ENCODE data around the gene TSC2. TPM values are rescaled to one million over a fixed set of nuclear protein-coding genes. Genes with fewer than 3 reads are reported as not detected.
"Not testable (repeated sequence)": the region's sequence is repeated elsewhere in the genome, so short reads cannot be mapped to it uniquely, and the experiment has no call there.

The TSC2 gene
- total and polyA plus RNA-seq, 5 donors from 2014 or later, result 22.7 to 133 (median 26.6) TPM

DNA sequence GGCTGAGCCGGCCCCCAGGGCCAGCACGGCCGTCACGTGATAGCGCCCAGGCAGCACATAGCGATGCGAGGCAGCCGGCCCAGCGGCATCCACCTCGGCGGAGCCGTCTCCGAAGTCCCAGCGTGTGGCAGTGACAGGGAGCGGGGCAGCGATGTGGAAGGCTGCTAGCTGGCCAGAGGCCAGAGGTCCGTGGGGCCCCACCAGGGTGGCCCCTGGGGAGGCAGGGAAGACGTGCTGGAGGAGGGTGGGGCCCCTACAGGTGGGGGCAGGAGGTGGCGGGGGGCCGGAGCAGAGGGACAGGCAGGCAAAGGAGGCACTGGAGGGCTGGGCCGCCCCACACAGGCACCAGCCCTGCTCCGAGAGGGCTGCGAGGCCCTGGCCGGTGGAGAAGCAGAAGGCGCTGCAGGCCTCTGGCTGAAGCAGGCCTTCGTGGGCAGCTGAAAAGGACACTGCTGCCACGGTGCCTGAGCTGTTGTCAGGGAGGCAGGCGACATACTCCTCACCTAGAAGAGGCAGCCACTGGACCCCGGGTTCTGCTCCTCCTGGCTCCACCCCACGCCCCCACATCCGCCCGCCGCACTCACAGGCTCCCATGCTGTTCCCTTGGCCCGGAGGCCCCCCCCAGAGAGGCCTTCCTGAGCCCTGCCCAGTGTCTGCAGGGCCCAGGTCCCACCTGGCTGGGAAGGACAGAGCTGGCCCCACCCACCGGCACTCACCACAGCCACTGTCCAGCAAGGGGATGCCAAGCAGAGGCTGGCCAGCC lies 70.4 kb downstream of the TSC2 start:
- not testable (repeated sequence) for H3K9me3 ChIP-seq (ENCODE audit: control insufficient read depth in 2 of 2, low read length in 2 of 2); H3K27ac ChIP-seq (ENCODE audit: insufficient read depth, low read length, poor library complexity, severe bottlenecking); H3K4me3 Mint-ChIP-seq; H3K4me1 Mint-ChIP-seq; H3K4me1 ChIP-seq (ENCODE audit: control insufficient read depth, insufficient read depth, low read length, poor library complexity, severe bottlenecking); H3K4me3 ChIP-seq (ENCODE audit: low read depth, low read length); ATAC-seq (ENCODE audit: low read depth in 2 of 2); H3K36me3 Mint-ChIP-seq; H3K27me3 Mint-ChIP-seq; DNase-seq; H3K27ac Mint-ChIP-seq; H3K36me3 ChIP-seq (ENCODE audit: control insufficient read depth, insufficient read depth, low read length); H3K9me3 Mint-ChIP-seq; H3K27me3 ChIP-seq (ENCODE audit: control insufficient read depth, insufficient read depth, low read length)

DNA sequence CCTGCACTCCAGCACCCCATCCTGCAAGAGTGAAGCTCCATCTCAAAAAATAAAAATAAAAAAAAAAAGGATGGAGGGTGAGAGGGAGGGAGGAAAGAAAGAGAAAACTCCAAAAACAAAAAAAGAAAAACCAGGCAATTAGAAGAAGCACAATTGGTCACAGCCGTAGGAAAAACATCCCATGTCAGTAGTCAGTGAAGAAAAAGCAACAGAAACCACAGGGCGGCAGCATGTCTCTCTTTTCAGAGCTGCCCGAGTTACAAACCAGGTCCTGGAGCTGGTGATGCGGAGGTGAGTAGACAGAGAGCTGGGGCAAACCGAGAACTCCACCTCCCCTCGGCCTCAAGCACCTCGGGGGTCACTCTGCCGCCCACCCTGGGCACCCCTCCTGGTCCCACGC lies 73.5 kb downstream of the TSC2 start:
- not testable (repeated sequence) for H3K27ac ChIP-seq (ENCODE audit: insufficient read depth, low read length, poor library complexity, severe bottlenecking); H3K4me3 ChIP-seq (ENCODE audit: low read depth, low read length); H3K9me3 ChIP-seq (ENCODE audit: control insufficient read depth in 2 of 2, low read length in 2 of 2); H3K9me3 Mint-ChIP-seq; H3K27me3 Mint-ChIP-seq; H3K36me3 Mint-ChIP-seq; H3K4me1 ChIP-seq (ENCODE audit: control insufficient read depth, insufficient read depth, low read length, poor library complexity, severe bottlenecking); H3K36me3 ChIP-seq (ENCODE audit: control insufficient read depth, insufficient read depth, low read length); H3K27me3 ChIP-seq (ENCODE audit: control insufficient read depth, insufficient read depth, low read length)
- peak overlapping the region in 1 of 3 donors; percentile 84 for H3K27ac Mint-ChIP-seq
- H3K4me1 Mint-ChIP-seq, result peaks cover 0 to 17% (median 1%) of the 10 kb centered on the region in 4 donors
- peak overlapping the region in 2 of 4 donors; percentile 51 to 58 for H3K4me3 Mint-ChIP-seq
- peak in 2 of 3 donors; percentile 28 to 35 for DNase-seq
- ATAC-seq (ENCODE audit: low read depth in 2 of 2), result peak; percentile 52 to 54

DNA sequence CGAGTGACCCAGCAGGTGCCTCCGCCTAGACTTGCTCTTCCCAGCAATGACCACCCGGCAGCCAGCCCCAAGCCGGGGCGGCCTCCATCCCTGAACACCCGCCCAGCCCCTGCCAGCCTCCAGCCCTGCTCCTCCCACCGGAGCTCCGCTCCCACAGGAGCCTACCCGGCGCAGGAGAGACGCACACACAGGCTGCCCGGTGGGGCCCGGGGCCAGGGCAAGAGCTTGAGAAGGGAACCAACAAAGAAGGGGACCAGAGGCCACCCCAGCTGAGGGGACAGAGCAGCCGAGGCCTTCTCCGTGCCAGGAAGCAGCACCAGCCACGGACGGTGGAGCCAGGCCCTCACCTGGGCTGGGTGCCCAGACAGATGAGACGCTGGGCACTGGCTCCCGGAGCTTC lies 74.1 kb downstream of the TSC2 start:
- peaks cover 0 to 20% (median 2%) of the 10 kb centered on the region in 4 donors for H3K4me1 Mint-ChIP-seq
- no peak overlapping the region for H3K4me3 Mint-ChIP-seq
- no peak for ATAC-seq (ENCODE audit: low read depth in 2 of 2)
- DNase-seq, result no peak
- H3K9me3 Mint-ChIP-seq, result no peaks in the 10 kb centered on the region
- H3K27me3 Mint-ChIP-seq, result no peaks in the 10 kb centered on the region
- H3K36me3 Mint-ChIP-seq, result no peaks in the 10 kb centered on the region
- H3K27me3 ChIP-seq (ENCODE audit: control insufficient read depth, insufficient read depth, low read length), result no peaks in the 10 kb centered on the region
- H3K27ac Mint-ChIP-seq, result no peak overlapping the region
- H3K27ac ChIP-seq (ENCODE audit: insufficient read depth, low read length, poor library complexity, severe bottlenecking), result no peak overlapping the region
- no peaks in the 10 kb centered on the region for H3K9me3 ChIP-seq (ENCODE audit: control insufficient read depth in 2 of 2, low read length in 2 of 2)
- H3K36me3 ChIP-seq (ENCODE audit: control insufficient read depth, insufficient read depth, low read length), result no peaks in the 10 kb centered on the region
- no peaks in the 10 kb centered on the region for H3K4me1 ChIP-seq (ENCODE audit: control insufficient read depth, insufficient read depth, low read length, poor library complexity, severe bottlenecking)
- H3K4me3 ChIP-seq (ENCODE audit: low read depth, low read length), result no peak overlapping the region

DNA sequence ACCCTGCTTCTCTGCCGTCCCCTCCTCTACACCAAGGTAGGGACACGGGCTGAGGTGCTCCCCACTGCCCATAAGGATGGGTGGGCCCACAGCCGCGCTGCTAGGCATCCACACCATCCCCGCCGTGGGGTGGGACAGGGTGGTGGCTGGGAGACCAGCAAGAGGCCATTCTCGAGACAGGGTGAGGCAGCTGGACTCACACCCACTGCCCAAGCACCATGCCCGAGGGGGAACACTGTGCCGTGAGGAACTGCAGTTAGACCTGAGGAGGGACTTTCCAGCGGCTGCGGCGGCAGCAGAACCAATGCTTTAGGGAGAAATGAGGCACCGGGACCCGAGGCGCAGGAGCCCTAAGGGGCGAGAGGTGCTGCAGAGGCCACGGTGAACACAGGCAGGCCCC lies 74.6 kb downstream of the TSC2 start:
- Mint-ChIP-seq H3K9me3 (no peaks in the 10 kb centered on the region), H3K4me3 (no peak overlapping the region), H3K36me3 (no peaks in the 10 kb centered on the region), H3K27me3 (no peaks in the 10 kb centered on the region), H3K27ac (no peak overlapping the region), H3K4me1 (peaks cover 0 to 25% (median 4%) of the 10 kb centered on the region in 4 donors)
- no peak overlapping the region for H3K4me3 ChIP-seq (ENCODE audit: low read depth, low read length)
- H3K27me3 ChIP-seq (ENCODE audit: control insufficient read depth, insufficient read depth, low read length), result no peaks in the 10 kb centered on the region
- no peak for DNase-seq
- H3K27ac ChIP-seq (ENCODE audit: insufficient read depth, low read length, poor library complexity, severe bottlenecking), result no peak overlapping the region
- H3K4me1 ChIP-seq (ENCODE audit: control insufficient read depth, insufficient read depth, low read length, poor library complexity, severe bottlenecking), result no peaks in the 10 kb centered on the region
- no peaks in the 10 kb centered on the region for H3K36me3 ChIP-seq (ENCODE audit: control insufficient read depth, insufficient read depth, low read length)
- no peak for ATAC-seq (ENCODE audit: low read depth in 2 of 2)
- H3K9me3 ChIP-seq (ENCODE audit: control insufficient read depth in 2 of 2, low read length in 2 of 2), result no peaks in the 10 kb centered on the region

DNA sequence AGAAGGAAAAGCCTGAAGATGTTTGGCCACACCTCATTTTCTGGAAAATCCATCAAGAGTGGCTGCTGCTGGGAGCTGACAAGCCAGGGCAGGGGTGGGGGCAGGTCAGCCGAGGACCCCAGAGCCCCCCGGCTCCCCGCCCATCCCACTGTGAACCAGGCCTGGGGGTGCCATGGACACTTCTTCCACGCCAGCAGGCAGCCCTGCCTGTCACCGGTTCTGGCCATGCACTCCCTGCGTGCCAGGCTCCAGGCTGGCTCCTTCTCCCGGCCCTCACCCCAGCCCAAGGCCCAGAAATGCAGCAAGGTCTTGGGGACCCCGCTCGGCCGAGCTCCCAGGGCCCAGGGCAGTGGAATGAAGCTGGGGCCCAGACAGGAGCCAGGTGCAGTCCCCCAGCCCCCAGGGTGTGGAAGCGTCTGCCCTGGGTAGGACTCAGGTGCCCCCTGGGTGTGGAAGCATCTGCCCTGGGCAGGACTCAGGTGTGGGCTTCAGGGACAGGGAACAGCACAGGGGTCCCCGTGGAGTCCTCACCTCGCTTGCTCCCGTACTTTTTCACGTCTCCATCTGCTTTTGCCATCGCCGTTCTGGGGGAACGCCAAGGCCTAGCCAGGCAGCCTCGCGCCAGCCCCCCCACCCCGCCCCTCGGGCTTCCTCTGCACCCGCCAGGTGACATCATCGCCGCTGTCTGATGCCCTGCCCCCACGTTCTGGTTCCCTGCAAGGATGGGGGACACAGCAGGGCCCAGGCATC lies 75.3 kb downstream of the TSC2 start:
- H3K36me3 Mint-ChIP-seq; H3K27ac ChIP-seq (ENCODE audit: insufficient read depth, low read length, poor library complexity, severe bottlenecking); DNase-seq; H3K9me3 Mint-ChIP-seq; H3K4me1 ChIP-seq (ENCODE audit: control insufficient read depth, insufficient read depth, low read length, poor library complexity, severe bottlenecking); H3K27ac Mint-ChIP-seq; H3K36me3 ChIP-seq (ENCODE audit: control insufficient read depth, insufficient read depth, low read length); H3K27me3 ChIP-seq (ENCODE audit: control insufficient read depth, insufficient read depth, low read length); H3K4me3 ChIP-seq (ENCODE audit: low read depth, low read length); ATAC-seq (ENCODE audit: low read depth in 2 of 2); H3K4me3 Mint-ChIP-seq; H3K27me3 Mint-ChIP-seq; H3K9me3 ChIP-seq (ENCODE audit: control insufficient read depth in 2 of 2, low read length in 2 of 2): not testable (repeated sequence)
- H3K4me1 Mint-ChIP-seq, result peaks cover 0 to 27% (median 4%) of the 10 kb centered on the region in 4 donors

DNA sequence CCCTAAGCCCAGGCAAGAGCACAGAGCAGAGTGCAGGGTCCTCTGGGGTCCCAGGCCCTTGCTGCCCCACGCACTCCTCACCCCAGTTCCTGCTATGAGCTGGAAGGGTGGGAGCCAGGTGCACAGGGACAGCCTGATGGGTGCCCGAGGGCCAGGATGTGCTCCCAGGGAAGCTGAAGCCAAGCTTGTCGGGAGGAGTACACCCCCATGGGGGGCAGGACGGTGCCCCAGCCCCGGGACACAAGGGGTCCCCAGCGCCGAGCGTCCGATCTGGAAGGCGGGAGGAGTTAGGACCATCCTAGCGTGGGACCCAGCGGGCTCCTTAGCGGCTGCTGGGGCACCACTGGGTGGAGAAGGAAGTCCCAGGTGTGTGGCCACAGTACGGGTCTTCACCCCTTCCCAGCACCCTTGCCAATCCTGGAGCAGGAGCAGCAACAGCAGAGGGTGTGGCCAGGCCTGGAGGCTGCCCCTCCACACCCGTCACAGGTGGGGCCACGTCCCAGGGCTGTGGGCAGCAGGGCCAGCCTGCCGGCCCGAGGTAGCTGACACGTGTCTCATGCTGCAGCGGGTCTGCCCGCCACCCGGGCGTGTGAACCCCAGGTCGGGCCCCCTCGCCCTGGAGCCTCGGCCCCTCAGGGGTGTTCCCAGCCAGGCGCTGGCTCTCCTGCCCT lies 76.1 kb downstream of the TSC2 start:
- not testable (repeated sequence) for H3K27me3 ChIP-seq (ENCODE audit: control insufficient read depth, insufficient read depth, low read length); H3K36me3 Mint-ChIP-seq

DNA sequence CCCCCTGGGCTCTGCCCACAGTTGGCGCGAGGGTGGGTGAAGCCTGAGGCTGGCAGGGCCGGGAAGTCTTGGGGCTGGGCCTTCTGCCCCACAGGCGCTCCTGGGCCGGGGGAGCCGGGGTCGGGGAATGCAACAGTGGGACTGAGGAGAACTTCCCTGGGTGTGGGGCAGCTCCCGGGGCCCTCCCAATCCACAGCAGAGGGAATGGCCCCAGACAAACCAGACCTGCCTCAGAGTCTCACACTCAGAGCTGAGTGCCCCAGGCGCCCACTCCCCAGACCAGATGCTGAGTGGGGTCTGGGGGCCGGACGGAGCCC lies 76.5 kb downstream of the TSC2 start:
- not testable (repeated sequence) for H3K4me3 Mint-ChIP-seq; H3K36me3 ChIP-seq (ENCODE audit: control insufficient read depth, insufficient read depth, low read length); ATAC-seq (ENCODE audit: low read depth in 2 of 2); DNase-seq; H3K9me3 ChIP-seq (ENCODE audit: control insufficient read depth in 2 of 2, low read length in 2 of 2); H3K27me3 ChIP-seq (ENCODE audit: control insufficient read depth, insufficient read depth, low read length); H3K27ac Mint-ChIP-seq; H3K4me1 ChIP-seq (ENCODE audit: control insufficient read depth, insufficient read depth, low read length, poor library complexity, severe bottlenecking); H3K27ac ChIP-seq (ENCODE audit: insufficient read depth, low read length, poor library complexity, severe bottlenecking); H3K4me3 ChIP-seq (ENCODE audit: low read depth, low read length); H3K36me3 Mint-ChIP-seq; H3K27me3 Mint-ChIP-seq; H3K9me3 Mint-ChIP-seq
- H3K4me1 Mint-ChIP-seq, result peaks cover 0 to 35% (median 5%) of the 10 kb centered on the region in 4 donors

More for the DNA sequence above, 76.1 kb downstream of the TSC2 start:
- H3K4me3 ChIP-seq (ENCODE audit: low read depth, low read length); H3K27me3 Mint-ChIP-seq; H3K9me3 Mint-ChIP-seq; H3K4me3 Mint-ChIP-seq; H3K27ac Mint-ChIP-seq; DNase-seq; ATAC-seq (ENCODE audit: low read depth in 2 of 2); H3K27ac ChIP-seq (ENCODE audit: insufficient read depth, low read length, poor library complexity, severe bottlenecking); H3K4me1 ChIP-seq (ENCODE audit: control insufficient read depth, insufficient read depth, low read length, poor library complexity, severe bottlenecking); H3K36me3 ChIP-seq (ENCODE audit: control insufficient read depth, insufficient read depth, low read length); H3K9me3 ChIP-seq (ENCODE audit: control insufficient read depth in 2 of 2, low read length in 2 of 2): not testable (repeated sequence)
- H3K4me1 Mint-ChIP-seq, result peaks cover 0 to 32% (median 5%) of the 10 kb centered on the region in 4 donors
